Endometrial microvascular endothelial cells (primary cell): Measurements from ENCODE around the gene SULT1E1. TPM values are rescaled to one million over a fixed set of nuclear protein-coding genes. Genes with fewer than 3 reads are reported as not detected.
"Not testable (repeated sequence)": the region's sequence is repeated elsewhere in the genome, so short reads cannot be mapped to it uniquely, and the experiment has no call there.

Experiments used
- in situ Hi-C: cut with HindIII; loops from 2 replicates; pipeline ENCODE4 v1.10.0; 2017; ENCODE audit warnings: low sequenced_read_pairs, low pct_unique_long_range_greater_than_20kb; ENCODE audit errors: inconsistent ontology term
- total RNA-seq: library from RNA; depleted of rRNA; stranded (reverse); fragments of >200 nt; gene quantifications from one replicate; pipeline ENCODE4 v1.2.3, GENCODE V29; 2015; ENCODE audit errors: inconsistent ontology term

Gene SULT1E1
- total RNA-seq, 1 donor from 2014 or later = 6.9 TPM

DNA sequence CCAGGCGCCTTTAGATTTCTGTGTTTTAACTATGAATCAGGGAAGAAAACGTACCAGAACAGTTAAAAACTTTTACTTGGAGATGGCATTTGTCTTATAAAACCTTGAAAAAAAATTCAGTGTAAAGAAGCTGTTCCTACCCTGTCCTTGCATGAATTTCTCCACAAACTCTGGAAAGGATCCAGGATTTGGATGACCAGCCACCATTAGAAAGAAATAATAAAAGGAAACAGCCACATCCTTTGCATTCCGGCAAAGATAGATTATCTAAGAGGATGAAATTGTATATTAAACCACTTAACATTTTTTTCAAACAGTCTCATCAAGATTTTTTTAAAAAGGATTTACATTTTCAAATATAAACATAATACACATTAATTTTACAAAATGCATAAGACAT, 10.6 kb downstream of the SULT1E1 start:
- in situ Hi-C loops = no loop called here

- in situ Hi-C loops = no loop called here
These were observed 11.9 kb downstream of the SULT1E1 start for GRCh38 chr4:69848028-69848427.

GRCh38 chr4:69843932-69844331, 16.0 kb downstream of the SULT1E1 start:
- in situ Hi-C loops = no loop called here

GRCh38 chr4:69843301-69843700, 16.6 kb downstream of the SULT1E1 start:
- in situ Hi-C loops = no loop called here

DNA sequence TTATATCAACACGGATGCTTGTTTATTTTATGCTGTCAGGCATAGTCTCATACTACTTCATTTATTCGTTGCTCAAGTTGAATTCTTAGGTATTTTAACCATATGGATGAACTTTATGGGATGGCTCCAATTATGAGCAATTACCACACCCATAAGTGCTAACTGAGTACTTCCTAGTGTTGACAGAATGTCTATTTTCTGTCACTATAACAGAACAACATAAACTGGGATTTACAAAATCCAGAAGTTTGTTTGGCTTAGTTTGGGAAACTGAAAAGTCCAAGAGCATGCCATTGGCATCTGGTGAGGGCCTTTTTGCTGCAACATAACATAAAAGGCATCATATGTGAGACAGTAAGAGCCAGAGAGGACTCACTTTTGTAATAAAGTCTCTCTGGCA, 21.0 kb downstream of the SULT1E1 start:
- in situ Hi-C loops = no loop called here

DNA sequence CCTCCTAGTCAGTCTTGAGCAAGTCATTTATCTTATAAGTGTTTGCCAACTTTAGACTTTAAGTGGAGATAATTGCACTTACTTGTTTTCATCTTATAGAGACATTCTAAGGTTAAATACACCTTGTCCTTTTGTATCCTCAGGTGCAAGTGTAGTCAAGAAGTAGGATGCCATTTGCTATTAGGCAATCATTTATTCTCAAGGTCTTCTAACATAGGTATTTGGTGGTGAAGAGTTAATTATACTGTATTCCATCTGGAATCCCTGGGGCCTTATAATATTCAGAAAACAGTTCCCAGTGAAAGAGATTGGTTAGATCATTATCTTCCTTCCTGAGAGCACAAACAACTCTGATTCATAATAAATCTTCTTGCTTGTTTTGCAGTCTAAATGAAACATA, 23.7 kb downstream of the SULT1E1 start:
- in situ Hi-C loops = no loop called here

- in situ Hi-C loops = no loop called here
These were observed 24.2 kb downstream of the SULT1E1 start for GRCh38 chr4:69835766-69836165.

DNA sequence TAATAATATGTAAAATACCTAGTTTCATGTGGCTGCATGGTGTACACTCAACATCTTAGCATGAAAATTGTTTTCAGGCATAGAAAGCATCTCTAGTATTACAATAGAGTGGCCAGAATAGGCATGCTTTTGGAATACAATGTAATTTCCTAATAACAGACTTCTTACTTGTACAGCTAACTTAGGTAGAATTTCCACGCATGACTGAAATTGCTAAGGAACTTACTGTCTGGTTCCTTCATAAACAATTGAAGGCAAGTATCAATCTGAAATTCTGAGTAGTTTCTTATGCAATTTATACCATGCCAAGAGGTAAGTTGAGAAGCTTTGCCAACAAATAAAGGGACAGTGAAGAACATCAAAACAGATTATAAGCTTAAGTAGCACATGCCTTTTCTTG, 26.7 kb downstream of the SULT1E1 start:
- in situ Hi-C loops = no loop called here

DNA sequence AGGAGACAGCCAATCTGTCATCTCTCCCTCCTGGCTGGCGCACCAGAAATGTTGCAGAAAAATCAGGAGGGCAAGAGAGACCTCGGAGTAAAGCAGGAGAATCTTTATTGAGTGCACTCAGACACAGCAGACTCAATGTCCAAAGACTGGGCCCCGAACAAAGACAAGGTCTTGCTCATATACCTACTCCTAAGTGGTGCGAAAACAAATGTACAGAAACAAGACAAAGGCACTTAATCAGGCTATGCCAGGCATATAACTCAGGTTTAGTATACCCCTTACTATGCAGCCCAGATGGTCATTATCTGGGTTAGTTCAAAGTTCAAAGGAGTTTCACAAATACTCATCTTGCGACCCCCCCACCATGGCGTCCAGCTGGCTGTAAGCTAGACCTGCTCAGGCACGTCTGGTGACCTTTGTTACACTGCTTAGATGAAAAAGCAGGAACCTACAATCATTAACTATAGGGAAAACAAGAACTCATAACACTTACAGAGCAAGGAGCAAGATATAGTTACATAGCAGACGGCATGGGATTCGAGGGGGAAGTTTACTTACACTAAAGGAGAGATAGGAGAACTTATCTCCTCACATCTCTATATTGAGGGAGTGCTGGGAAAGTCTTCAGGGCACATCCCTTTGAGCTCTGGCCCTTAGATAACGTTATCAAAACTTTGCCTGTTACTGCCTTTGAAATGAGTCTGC, 27.5 kb downstream of the SULT1E1 start:
- in situ Hi-C loops = no loop called here

- in situ Hi-C loops = no loop called here
These were observed 28.2 kb downstream of the SULT1E1 start for GRCh38 chr4:69831646-69832325.

DNA sequence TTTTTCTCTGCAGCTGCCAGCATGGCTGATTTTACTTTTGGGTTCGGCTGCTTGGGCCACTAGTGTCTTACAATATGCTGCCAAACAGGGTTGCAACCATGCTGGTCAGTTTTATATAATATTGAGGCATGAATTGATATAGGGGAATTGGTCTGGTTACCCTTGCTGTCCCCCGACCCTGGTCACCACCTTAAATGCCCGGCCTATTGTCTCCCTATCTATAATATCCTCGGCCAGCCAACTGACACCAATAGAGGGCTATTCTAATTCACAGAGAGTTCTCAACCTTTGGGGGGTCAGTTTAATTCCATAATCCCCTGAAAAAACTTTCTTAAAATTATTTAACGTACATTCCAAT, 28.7 kb downstream of the SULT1E1 start:
- in situ Hi-C loops = no loop called here

DNA sequence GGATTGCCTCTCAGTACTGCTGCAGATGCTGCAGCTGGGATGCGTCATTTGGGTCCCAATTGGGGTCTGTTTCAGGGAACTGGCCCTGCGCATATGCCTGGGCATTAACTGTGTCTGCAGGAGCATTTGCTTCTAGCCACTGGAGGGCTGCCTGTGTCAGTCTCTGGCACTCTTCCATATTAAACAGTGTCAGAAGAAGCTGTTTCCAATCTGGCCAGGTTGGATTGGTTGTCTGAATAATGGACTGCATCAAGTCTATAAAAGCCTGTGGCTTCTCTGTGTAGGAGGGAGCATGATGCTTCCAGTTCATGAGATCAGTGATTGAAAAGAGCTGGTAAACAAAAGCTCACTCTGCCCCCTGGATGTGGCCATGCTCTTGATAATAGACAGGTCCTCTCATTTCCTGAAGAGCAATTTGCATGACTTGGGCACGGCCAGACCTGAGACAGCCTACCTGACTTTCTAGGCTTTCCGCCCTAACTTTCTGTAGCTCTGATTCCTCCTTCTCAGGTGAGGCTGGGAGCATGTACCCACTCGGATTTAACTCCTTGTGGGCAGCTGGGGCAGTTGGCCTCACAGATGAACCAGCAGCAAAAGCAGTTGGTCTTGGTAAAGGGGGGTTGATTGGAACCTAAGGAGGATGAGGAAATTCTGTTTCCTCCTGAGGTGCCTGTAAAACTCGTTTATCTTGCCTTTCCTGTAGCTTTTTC, 29.2 kb downstream of the SULT1E1 start:
- in situ Hi-C loops = no loop called here

GRCh38 chr4:69830192-69830559, 29.8 kb downstream of the SULT1E1 start:
- in situ Hi-C loops = no loop called here

DNA sequence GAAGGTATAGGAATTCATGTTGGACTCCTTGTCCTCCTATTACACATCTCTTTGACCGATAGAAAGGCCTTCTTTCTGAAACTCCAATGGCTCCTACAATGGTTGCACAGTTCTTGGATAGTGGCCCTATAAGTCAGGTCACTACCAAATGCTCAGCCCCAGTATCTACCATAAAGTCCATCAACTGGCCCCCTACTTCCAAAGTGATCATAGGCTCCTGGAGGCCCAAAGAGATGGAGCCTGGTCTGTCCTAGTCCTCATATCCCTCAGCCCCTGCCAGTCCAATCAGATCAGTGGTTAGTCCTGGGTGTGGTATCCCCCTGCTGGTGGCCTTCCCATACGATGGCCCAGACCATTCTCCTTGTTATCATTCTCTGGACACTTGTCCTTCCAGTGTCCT, 30.3 kb downstream of the SULT1E1 start:
- in situ Hi-C loops = no loop called here

DNA sequence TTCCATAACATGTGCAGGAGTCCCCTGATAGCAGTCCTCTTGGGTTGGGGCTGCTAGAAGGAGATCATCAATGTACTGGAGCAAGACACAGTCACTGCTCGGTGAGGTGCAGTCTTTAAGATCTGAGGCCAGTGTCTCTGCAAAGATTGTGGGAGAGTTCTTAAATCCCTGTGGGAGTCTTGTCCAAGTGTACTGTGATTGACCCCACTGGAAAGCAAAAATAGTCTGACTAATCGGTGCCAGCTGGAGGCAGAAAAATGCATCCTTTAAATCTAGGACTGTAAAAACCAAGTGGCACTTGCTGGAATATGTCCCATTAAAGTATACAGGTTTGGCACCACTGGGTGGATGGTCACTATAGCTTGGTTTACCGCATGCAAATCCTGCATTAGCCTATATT, 31.1 kb downstream of the SULT1E1 start:
- in situ Hi-C loops = no loop called here

DNA sequence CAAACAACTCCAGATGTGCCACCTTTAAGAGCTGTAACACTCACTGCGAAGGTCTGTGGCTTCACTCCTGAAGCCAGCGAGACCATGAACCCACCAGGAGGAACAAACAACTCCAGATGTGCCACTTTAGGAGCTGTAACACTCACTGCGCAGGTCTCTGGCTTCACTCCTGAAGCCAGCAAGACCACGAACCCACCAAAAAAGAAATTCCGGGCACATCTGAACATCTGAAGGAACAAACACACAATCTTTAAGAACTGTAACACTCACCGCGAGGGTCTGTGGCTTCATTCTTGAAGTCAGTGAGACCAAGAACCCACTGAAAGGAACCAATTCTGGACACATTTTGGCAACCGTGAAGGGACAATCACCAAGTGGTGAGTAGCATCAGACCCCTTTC, 34.9 kb downstream of the SULT1E1 start:
- in situ Hi-C loops = not testable (repeated sequence)

DNA sequence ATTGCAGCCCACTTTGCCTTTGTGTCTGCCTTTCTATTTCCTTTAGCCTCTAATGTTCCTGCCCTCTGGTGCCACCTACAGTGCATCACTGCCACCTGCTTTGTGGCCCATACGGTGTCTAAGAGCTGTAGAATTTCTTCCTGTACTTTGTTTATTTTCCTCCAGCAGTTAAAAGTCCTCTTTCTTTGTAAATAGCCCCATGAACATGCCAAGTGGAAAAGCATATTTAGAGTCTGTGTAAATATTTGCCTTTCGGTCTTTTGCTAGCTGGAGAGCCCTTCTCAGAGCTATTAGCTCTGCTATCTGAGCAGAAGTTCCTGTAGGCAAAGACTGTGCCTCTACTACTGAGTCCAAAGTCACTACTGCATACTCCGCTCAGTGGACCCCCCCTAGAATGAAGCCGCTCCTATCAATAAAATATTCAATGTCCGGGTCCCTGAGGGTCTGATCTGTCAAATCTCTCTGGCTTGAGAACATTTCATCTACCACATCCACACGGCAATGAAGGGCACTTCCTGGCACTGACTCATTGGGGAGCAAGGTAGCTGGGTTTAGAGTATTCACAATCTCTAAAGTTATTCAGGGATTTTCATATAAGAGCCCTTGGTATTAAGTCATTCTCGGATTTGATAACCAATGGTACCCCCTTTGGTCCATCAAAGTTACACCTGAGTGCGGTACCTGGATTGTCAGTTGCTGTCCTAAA, 36.3 kb downstream of the SULT1E1 start:
- in situ Hi-C loops = no loop called here

DNA sequence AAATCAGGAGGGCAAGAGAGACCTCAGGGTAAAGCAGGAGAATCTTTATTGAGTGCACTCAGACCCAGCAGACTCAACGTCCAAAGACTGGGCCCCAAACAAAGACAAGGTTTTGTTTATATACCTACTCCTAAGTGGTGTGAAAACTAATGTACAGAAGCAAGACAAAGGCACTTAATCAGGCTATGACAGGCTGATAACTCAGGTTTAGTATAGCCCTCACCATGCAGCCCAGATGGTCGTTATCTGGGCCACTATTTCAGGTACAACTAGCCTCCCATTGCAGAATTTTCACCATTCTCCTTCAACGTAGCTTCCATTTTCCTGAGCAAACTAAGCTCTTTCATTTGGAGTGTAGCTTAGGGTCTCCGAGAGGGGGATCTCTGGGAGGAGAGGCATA, 36.9 kb downstream of the SULT1E1 start:
- in situ Hi-C loops = no loop called here

DNA sequence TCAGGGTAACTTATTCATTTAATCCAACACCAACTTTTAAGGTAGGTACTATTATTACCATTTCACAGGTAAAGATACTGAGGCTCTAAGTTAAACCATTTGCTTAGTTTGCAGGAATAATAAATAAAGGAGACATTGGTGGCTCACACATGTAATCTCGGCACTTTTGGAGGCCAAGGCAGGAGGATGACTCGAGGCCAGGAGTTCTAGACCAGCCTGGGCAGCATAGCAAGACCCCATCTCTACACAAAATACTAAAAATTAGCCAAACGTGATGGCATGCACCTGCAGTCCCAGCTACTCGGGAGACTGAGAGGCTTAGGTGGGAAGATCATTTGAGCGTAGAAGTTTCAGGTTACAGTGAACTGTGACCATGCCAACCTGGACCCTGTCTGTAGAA, 37.7 kb downstream of the SULT1E1 start:
- in situ Hi-C loops = no loop called here
